HG03039 (cell line): ENCODE measurements around the gene TWSG1.
"Not testable (repeated sequence)": the region's sequence is repeated elsewhere in the genome, so short reads cannot be mapped to it uniquely, and the experiment has no call there.

Experiments used
- ATAC-seq: cut with Tn5 transposase; IDR thresholded peaks from one replicate; pipeline ENCODE4 v1.9.1; 2021; ENCODE audit warnings: mild to moderate bottlenecking, moderate library complexity; ENCODE audit not compliant: unreplicated experiment

Gene TWSG1

GRCh38 chr18:9421901-9422327, 87.3 kb downstream of the TWSG1 start:
- ATAC-seq: no peak

- ATAC-seq: no peak
These were observed 88.4 kb downstream of the TWSG1 start for GRCh38 chr18:9422816-9423519.

GRCh38 chr18:9423648-9424047, 89.1 kb downstream of the TWSG1 start:
- not testable (repeated sequence) for ATAC-seq

GRCh38 chr18:9424235-9424634, 89.7 kb downstream of the TWSG1 start:
- not testable (repeated sequence) for ATAC-seq

GRCh38 chr18:9426753-9427152, 92.2 kb downstream of the TWSG1 start:
- ATAC-seq: no peak

- ATAC-seq: no peak
These were observed 93.7 kb downstream of the TWSG1 start for GRCh38 chr18:9428301-9428706.

- no peak for ATAC-seq
These were observed 94.5 kb downstream of the TWSG1 start for GRCh38 chr18:9428862-9429661.

GRCh38 chr18:9429662-9429993, 95.1 kb downstream of the TWSG1 start:
- no peak for ATAC-seq

GRCh38 chr18:9430315-9430714, 95.7 kb downstream of the TWSG1 start:
- ATAC-seq: not testable (repeated sequence)

- ATAC-seq: no peak
These were observed 96.7 kb downstream of the TWSG1 start for GRCh38 chr18:9431296-9431695.

- not testable (repeated sequence) for ATAC-seq
These were observed 98.5 kb downstream of the TWSG1 start for GRCh38 chr18:9433122-9433521.

GRCh38 chr18:9433671-9434121, 99.1 kb downstream of the TWSG1 start:
- no peak for ATAC-seq

GRCh38 chr18:9434122-9434701, 99.6 kb downstream of the TWSG1 start:
- no peak for ATAC-seq

- ATAC-seq: no peak
These were observed 100.5 kb downstream of the TWSG1 start for GRCh38 chr18:9435041-9435440.

- no peak for ATAC-seq
These were observed 101.8 kb downstream of the TWSG1 start for GRCh38 chr18:9436206-9436929.

GRCh38 chr18:9437021-9437437, 102.5 kb downstream of the TWSG1 start:
- no peak for ATAC-seq

GRCh38 chr18:9437672-9438071, 103.1 kb downstream of the TWSG1 start:
- no peak for ATAC-seq

- ATAC-seq: no peak
These were observed 106.5 kb downstream of the TWSG1 start for GRCh38 chr18:9441061-9441460.

- no peak for ATAC-seq
These were observed 110.0 kb downstream of the TWSG1 start for GRCh38 chr18:9444549-9444948.

- ATAC-seq: no peak
These were observed 112.3 kb downstream of the TWSG1 start for GRCh38 chr18:9446839-9447238.

- ATAC-seq: no peak
These were observed 112.8 kb downstream of the TWSG1 start for GRCh38 chr18:9447334-9447733.
